ENCODE data around the gene ATG7. TPM values are rescaled to one million over a fixed set of nuclear protein-coding genes. Genes with fewer than 3 reads are reported as not detected.
A peak's percentile ranks its signal among the peaks of the same experiment; 100 is the strongest.
"Not testable (repeated sequence)": the region's sequence is repeated elsewhere in the genome, so short reads cannot be mapped to it uniquely, and the experiment has no call there.

ATG7 gene
- total RNA-seq, 4 donors from 2014 or later = 49.4 to 145 (median 82.1) TPM

- no peaks in the 10 kb centered on the region for H3K27me3 ChIP-seq
- 0% methylated on average over 1 of the region's 1 CpG for WGBS
- H3K9me3 ChIP-seq = no peaks in the 10 kb centered on the region
- H3K4me1 ChIP-seq = peaks cover 10% of the 10 kb centered on the region
- peak overlapping the region; percentile 6 for H3K27ac ChIP-seq
- no peaks in the 10 kb centered on the region for H3K36me3 ChIP-seq
- no peak overlapping the region for H3K4me3 ChIP-seq
- no peak for TF ChIP-seq CTCF (IDR thresholded peaks at IDR 0.05)
- no peak for TF ChIP-seq POLR2AphosphoS5 (IDR thresholded peaks at IDR 0.05)
- no peak for TF ChIP-seq EP300 (IDR thresholded peaks at IDR 0.05)
- no peak for TF ChIP-seq POLR2A (IDR thresholded peaks at IDR 0.05)
- DNase-seq (ENCODE audit: low spot score in 2 of 2) = no peak
Observed at GRCh38 chr3:11498646-11499045, 226.4 kb downstream of the ATG7 start.

GRCh38 chr3:11499144-11499543, 226.9 kb downstream of the ATG7 start:
- H3K4me1 ChIP-seq = peaks cover 10% of the 10 kb centered on the region

GRCh38 chr3:11502413-11502812, 230.2 kb downstream of the ATG7 start:
- DNase-seq (ENCODE audit: low spot score in 2 of 2); H3K36me3 ChIP-seq; H3K27ac ChIP-seq; H3K27me3 ChIP-seq; H3K4me3 ChIP-seq; H3K9me3 ChIP-seq: not testable (repeated sequence)
- 78% methylated on average over 3 of the region's 3 CpGs for WGBS
- H3K4me1 ChIP-seq = peaks cover 16% of the 10 kb centered on the region

More at GRCh38 chr3:11499144-11499543, 226.9 kb downstream of the ATG7 start:
- Histone ChIP-seq H3K27ac (no peak overlapping the region), H3K36me3 (no peaks in the 10 kb centered on the region), H3K4me3 (no peak overlapping the region), H3K9me3 (no peaks in the 10 kb centered on the region), H3K27me3 (no peaks in the 10 kb centered on the region)
- 77% methylated on average over 6 of the region's 6 CpGs for WGBS
- no peak for DNase-seq (ENCODE audit: low spot score in 2 of 2)
- TF ChIP-seq CTCF (IDR thresholded peaks at IDR 0.05) (no peak), POLR2A (IDR thresholded peaks at IDR 0.05) (no peak), EP300 (IDR thresholded peaks at IDR 0.05) (no peak), POLR2AphosphoS5 (IDR thresholded peaks at IDR 0.05) (no peak)

- DNase-seq (ENCODE audit: low spot score in 2 of 2) = no peak
- Histone ChIP-seq H3K4me1 (peaks cover 36% of the 10 kb centered on the region), H3K9me3 (no peaks in the 10 kb centered on the region), H3K36me3 (no peaks in the 10 kb centered on the region), H3K27ac (peak overlapping the region; percentile 55), H3K4me3 (no peak overlapping the region), H3K27me3 (no peaks in the 10 kb centered on the region)
- TF ChIP-seq POLR2AphosphoS5 (IDR thresholded peaks at IDR 0.05) = no peak
Observed at GRCh38 chr3:11507719-11508118, 235.5 kb downstream of the ATG7 start.

GRCh38 chr3:11508346-11509172, 236.4 kb downstream of the ATG7 start:
- no peak for DNase-seq (ENCODE audit: low spot score in 2 of 2)
- whole genome bisulfite sequencing = 65% methylated on average over 5 of the region's 5 CpGs
- Histone ChIP-seq H3K27ac (peak overlapping the region; percentile 55), H3K4me3 (no peak overlapping the region), H3K9me3 (no peaks in the 10 kb centered on the region), H3K27me3 (no peaks in the 10 kb centered on the region), H3K36me3 (no peaks in the 10 kb centered on the region), H3K4me1 (peaks cover 40% of the 10 kb centered on the region)
- TF ChIP-seq EP300 (IDR thresholded peaks at IDR 0.05) = no peak
- no peak for TF ChIP-seq POLR2AphosphoS5 (IDR thresholded peaks at IDR 0.05)
- no peak for TF ChIP-seq POLR2A (IDR thresholded peaks at IDR 0.05)
- TF ChIP-seq CTCF (IDR thresholded peaks at IDR 0.05) = no peak

- no peaks in the 10 kb centered on the region for H3K9me3 ChIP-seq
- no peak for TF ChIP-seq EP300 (IDR thresholded peaks at IDR 0.05)
- no peak for TF ChIP-seq POLR2A (IDR thresholded peaks at IDR 0.05)
- H3K36me3 ChIP-seq = no peaks in the 10 kb centered on the region
- H3K27me3 ChIP-seq = no peaks in the 10 kb centered on the region
- peak overlapping the region; percentile 55 for H3K27ac ChIP-seq
- H3K4me1 ChIP-seq = peaks cover 46% of the 10 kb centered on the region
- H3K4me3 ChIP-seq = no peak overlapping the region
- WGBS = 20% methylated on average over 9 of the region's 9 CpGs
- peak in 1 of 2 donors; percentile 84 for DNase-seq (ENCODE audit: low spot score in 2 of 2)
Observed at GRCh38 chr3:11509173-11510000, 237.2 kb downstream of the ATG7 start.
